Stimulated activated effector memory CD8-positive, alpha-beta T cell treated with anti-CD3 and anti-CD28 coated beads, Interleukin-12 subunit alpha, Interleukin-12 subunit beta, amount 100 ng/mL, for 72 hours (primary cell): ENCODE data around the gene ZNF778.

Experiments used
- ATAC-seq: fragments of 150-1000 bp; cut with Tn5 transposase; 2 replicates; pipeline ENCODE4 v1.10.0; 2021
- DNase-seq, 2 donors: peaks; one replicate each; pipeline ENCODE4 v3.0.0; 2021 to 2022; ENCODE audit warnings: low spot score in 2 of 2
- H3K27ac Mint-ChIP-seq: one replicate; pipeline ENCODE4 v1.8.0; 2022; ENCODE audit warnings: mild to moderate bottlenecking, mixed read lengths
- H3K36me3 Mint-ChIP-seq: one replicate; pipeline ENCODE4 v1.8.0; 2022; ENCODE audit warnings: mild to moderate bottlenecking, mixed read lengths
- H3K4me1 Mint-ChIP-seq: one replicate; pipeline ENCODE4 v1.8.0; 2022; ENCODE audit warnings: mixed read lengths
- H3K4me3 Mint-ChIP-seq: one replicate; pipeline ENCODE4 v1.8.0; 2022; ENCODE audit warnings: mild to moderate bottlenecking, mixed read lengths
- H3K9me3 Mint-ChIP-seq: one replicate; pipeline ENCODE4 v1.8.0; 2022; ENCODE audit warnings: mixed read lengths

The ZNF778 gene

DNA sequence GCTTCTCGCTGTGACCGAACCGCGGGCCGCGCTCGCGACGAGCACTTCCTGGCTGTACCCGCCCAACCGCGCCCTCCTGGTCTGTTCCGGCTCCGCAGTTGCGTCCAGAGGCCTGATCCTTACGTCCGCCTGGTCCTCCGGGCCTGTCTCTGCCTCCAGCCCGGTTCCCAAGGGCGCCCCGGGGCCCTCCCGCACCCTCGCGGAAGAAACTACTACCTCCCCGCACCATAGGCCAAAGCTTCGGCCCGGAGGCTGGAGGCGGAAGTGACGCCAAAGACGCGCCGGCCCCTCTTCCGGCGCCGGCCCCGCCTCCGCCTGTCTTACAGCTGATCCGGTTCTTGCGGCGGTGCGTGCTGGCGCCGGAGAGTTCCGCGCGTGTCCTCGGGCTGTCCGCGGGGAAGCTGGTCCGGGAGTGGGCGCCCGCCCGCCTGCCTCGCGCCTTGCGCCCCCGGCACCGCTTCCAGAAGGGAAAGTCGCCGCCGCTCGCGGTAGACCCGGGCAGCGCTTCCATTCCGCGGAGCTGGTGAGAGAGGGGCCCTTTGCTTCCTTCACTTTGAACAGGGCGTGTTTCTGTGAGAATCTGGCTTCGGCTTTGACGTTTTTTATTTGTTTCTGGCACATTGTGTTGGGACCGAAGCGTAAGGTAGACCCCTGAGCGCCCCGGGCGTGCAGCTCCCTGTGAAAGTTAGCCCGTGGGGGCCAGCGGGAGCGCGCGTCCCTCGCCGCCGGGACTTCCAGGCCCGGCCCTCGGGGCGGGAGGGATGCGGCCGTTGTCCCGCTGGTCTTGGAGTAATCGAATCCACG is at the start of gene ZNF778:
Gene ZNF778, plus strand, starts transcription at position 316 of the 804 bp plus-strand sequence. CDS start 3,425 bp downstream, outside the sequence.
- Mint-ChIP-seq H3K9me3 (no peaks in the 10 kb centered on the region), H3K4me1 (peaks cover 27% of the 10 kb centered on the region), H3K4me3 (peak within 1 kb of the TSS; percentile 90), H3K27ac (peak within 1 kb of the TSS; percentile 70), H3K36me3 (peaks cover 21% of the 10 kb centered on the region)
- peak; percentile 93 for ATAC-seq
- peak; percentile 68 to 87 for DNase-seq

DNA sequence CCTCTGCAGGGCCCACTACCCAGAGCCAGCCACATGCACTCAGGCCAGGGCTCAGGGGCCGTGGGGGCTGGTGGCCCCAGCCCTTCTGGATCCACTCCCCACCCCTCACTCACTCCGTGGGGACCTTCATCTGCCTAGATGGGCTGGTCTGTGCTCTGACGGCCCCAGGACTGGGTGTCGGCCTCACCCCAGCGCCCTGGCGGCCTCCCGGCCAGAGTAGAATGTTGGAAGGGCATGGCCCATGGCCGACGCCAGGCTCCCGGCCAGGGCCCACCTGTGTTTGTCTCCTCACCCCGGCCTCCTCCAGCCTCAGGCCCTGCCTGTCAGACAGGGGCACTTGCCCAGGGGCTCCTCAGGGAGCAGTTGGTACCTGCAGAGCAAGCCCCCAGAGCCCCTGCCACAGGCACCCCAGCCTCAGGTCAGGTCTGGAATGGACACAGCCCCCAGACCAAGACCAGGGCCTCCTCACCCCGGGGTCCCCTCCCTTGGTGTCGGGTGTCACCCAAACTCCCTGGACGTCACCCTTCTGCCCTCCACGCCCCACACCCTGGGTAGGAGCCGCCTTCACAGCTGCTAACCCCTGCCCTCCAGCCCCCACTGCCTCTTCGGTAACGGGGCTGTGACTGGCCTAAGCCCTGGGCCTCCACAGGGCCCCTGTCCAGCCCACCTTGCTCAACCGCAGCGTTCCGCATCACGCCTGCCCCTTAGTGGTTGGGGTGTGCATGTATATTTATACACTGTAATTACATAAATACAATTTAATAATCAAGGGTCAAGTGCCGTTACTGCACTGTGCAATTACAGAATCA is 48.9 kb upstream of the ZNF778 start:
- DNase-seq: no peak
- ATAC-seq: no peak
- no peaks in the 10 kb centered on the region for H3K9me3 Mint-ChIP-seq
- no peak overlapping the region for H3K27ac Mint-ChIP-seq
- H3K4me1 Mint-ChIP-seq: peaks cover 9% of the 10 kb centered on the region
- H3K4me3 Mint-ChIP-seq: no peak overlapping the region
- H3K36me3 Mint-ChIP-seq: no peaks in the 10 kb centered on the region

DNA sequence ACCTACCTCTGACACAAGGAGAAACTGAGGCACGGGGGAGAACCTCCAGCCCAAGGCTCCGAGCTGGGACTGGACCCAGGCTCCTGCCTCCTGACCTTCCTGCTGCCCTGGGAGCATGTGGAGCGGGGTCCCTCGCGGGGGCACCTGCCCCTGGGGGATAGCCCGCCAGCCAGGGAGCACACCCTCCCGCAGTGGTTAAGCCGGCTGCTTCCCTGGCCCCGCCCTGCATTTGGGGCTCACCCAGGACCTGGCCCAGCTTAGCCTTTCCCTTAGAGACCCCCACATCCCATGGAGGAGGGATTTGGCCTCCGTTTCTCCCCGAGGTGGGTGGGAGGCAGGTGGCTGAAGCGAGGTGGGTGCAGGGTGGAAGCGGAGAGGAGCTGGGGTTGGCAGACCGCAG is 47.7 kb upstream of the ZNF778 start:
- DNase-seq (no peak), ATAC-seq (no peak)
- Mint-ChIP-seq H3K4me1 (peaks cover 9% of the 10 kb centered on the region), H3K4me3 (no peak overlapping the region), H3K36me3 (no peaks in the 10 kb centered on the region), H3K9me3 (no peaks in the 10 kb centered on the region), H3K27ac (no peak overlapping the region)

DNA sequence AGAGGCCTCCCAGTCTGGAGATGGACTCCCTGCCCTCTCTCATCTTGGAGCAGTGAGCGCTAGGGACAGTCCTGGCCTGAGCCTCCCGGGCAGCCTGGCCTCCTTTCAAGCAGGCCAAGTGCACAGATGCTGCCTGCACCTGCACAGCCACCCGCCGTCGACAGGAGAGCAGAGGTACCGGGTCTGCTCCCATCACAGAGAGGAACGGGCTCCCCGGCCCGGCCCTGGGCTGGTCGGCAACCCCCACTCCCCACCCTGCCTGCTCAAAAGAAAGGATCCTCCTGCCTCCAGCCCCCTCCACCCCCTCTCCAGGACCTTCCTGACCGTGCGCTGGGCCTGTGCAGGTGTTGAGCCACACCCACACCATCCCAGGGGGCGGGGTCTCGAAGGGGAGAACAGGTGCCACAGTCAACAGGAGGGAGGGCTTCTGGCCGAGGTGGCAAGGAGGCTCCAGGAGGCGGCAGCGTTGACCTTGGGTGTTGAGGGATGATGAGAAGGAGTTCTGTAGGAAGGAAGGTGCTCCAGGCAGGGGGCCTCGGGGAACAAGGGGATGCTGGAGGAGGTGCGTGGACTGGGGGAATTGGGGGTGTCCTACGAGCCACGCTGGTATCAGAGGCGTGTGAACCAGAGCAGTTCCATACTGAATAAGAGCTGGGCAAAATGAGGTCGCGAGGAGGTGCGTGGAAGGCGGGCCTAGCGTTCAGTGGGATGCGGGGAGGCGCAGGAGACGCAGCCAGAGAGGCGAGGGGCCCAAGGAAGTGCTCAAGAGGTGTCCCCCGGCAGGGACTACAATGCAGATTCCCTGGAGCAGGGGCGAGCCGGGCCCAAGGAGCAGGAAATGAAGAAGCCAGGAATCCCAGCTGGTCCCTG is 46.9 kb upstream of the ZNF778 start:
- ATAC-seq (peak; percentile 1), DNase-seq (peak in 1 of 2 donors; percentile 59)
- Mint-ChIP-seq H3K4me1 (peaks cover 9% of the 10 kb centered on the region), H3K4me3 (peak overlapping the region; percentile 72), H3K27ac (peak overlapping the region; percentile 55), H3K36me3 (no peaks in the 10 kb centered on the region), H3K9me3 (no peaks in the 10 kb centered on the region)

DNA sequence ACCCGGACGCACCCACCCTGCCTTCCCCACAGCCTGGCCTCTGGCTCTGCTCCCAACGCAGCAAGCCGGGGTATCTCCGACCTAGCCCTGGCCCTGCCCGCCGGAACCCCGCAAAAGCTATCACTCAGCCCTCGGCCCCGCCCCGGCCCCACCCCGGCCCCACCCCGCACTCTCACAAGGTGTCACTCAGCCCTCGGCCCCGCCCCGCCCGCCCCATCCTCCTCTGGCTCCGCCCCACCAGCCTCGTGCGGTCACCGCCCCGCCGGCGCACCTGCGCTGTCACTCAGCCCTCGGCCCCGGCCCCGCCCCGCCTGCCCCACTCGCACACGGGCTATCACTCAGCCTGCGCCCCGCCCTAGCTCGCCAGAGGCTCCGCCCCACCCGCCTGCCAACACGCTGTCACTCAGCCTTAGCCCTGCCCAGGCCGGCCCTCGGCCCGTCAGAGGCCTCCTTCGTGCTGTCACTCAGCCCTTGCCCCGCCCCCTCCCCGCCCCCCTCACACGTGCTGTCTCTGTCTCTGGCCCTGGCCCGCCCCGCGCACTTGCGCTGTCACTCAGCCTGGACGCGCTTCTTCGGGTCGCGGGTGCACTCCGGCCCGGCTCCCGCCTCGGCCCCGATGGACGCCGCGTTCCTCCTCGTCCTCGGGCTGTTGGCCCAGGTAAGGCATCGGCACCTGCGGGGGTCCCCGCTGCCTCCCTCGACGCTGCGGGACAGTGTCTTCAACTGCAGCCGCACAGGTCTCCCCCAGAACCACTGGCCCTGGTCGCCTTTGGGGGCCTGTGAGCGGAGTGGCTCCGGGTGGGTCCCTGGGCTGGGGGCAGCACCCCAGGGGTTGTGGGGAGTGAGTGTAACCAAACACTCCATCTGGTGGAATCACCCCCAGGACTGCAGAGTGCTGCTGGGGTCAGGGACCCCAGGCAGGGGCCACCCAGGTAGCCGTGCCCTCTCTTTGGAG is 46.0 kb upstream of the ZNF778 start, which contains the start of gene CDH15:
Gene CDH15, plus strand, starts transcription at position 533 of the 955 bp plus-strand sequence. Its CDS starts 84 bp downstream, at position 617.
- Mint-ChIP-seq H3K27ac (peak within 1 kb of the TSS; percentile 55), H3K36me3 (no peaks in the 10 kb centered on the region), H3K9me3 (no peaks in the 10 kb centered on the region), H3K4me1 (peaks cover 9% of the 10 kb centered on the region), H3K4me3 (peak within 1 kb of the TSS; percentile 72)
- peak; percentile 75 to 88 for DNase-seq
- peak; percentile 90 for ATAC-seq

DNA sequence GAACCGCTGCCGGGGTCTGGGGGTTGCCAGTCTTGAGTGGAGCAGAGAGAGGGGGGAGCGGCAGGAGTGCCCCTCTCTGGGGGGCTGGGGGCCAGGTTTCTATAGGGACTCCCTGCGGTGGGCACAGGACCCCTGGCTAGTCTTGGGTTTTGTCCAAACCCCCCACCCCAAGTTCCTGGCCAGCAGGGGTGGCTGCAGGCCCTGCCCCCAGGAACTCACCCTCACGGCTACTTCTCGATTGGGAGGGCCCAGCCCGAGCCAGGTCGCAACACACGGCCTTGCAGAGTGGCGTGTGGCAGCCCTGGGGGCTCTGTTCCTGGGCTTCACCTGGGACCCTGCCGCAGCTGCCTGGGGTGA is 45.4 kb upstream of the ZNF778 start:
- ATAC-seq: no peak

DNA sequence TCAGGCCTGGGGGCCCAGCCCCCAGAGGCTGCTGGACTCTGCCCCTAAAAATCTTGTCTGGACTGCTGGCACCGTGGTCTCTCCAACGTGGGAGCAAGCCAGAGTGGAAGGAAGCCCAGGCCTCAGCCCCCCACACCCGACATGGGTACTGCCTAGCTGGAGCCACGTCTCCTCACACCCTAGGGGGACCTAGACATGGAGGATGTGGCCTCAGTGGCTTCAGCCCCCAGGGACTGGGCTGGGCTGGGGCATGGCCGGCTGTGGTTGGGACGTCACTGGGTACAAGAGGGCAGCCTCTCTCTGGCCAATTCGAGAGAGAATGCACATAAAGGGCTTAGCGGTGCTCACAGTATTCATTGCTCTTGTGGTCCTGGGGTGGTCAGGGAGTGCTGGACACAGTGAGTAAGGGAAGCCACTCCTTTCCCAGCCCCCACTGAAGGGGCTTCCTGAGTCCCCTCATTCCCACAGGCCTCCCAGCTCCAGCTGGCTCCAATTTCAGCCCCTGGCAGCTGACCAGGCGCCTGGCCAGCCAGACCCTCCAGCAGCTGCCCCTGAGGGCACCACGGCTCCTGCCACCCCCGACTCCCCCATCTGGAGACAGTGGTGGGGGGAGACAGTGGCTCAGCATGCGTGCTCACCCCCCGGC is 44.9 kb upstream of the ZNF778 start:
- no peaks in the 10 kb centered on the region for H3K9me3 Mint-ChIP-seq
- H3K27ac Mint-ChIP-seq: no peak overlapping the region
- no peak for DNase-seq
- H3K4me3 Mint-ChIP-seq: no peak overlapping the region
- no peaks in the 10 kb centered on the region for H3K36me3 Mint-ChIP-seq
- H3K4me1 Mint-ChIP-seq: peaks cover 9% of the 10 kb centered on the region
- no peak for ATAC-seq

More for the DNA sequence above, 45.4 kb upstream of the ZNF778 start:
- Mint-ChIP-seq H3K4me3 (no peak overlapping the region), H3K4me1 (peaks cover 9% of the 10 kb centered on the region), H3K27ac (no peak overlapping the region), H3K9me3 (no peaks in the 10 kb centered on the region), H3K36me3 (no peaks in the 10 kb centered on the region)
- no peak for DNase-seq

DNA sequence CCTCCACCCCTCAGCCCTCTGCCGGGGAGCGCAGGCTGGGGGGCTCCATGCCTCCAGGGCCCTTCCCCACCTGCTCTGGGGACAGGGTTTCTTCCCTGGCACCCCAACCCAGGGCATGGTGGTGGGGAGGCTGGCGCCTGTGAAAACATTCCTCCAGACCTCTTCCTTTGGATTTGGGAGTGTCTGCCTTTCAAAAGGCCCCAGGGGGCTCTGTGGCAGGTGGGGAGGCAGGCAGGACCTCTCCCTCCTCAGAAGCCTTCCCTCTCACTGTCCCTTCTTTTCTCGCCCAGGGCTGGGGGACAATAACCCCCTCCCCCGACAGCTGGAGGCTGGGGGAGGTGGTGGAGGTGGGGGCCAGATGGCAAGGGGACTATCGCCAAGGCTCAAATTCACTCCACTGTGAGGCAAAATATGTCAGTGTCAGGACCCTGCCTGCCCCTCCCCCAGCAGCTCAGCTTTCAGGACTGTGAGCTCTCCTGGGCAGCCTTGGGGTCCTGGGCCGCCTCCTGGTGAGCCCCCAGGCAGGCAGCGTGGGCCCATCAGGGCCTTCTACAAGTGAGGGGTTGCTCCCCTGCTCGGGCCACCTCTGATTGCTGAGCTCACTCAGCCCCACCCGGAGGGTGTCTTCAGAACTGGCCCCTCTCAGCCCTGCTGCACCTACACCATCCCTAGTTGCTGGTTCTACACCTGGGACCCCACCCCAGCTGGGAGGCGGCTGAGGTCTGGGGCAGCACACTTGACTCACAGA is 44.2 kb upstream of the ZNF778 start:
- H3K4me1 Mint-ChIP-seq: peaks cover 9% of the 10 kb centered on the region
- H3K4me3 Mint-ChIP-seq: no peak overlapping the region
- no peaks in the 10 kb centered on the region for H3K9me3 Mint-ChIP-seq
- no peak for ATAC-seq
- H3K36me3 Mint-ChIP-seq: no peaks in the 10 kb centered on the region
- no peak for DNase-seq
- H3K27ac Mint-ChIP-seq: no peak overlapping the region

DNA sequence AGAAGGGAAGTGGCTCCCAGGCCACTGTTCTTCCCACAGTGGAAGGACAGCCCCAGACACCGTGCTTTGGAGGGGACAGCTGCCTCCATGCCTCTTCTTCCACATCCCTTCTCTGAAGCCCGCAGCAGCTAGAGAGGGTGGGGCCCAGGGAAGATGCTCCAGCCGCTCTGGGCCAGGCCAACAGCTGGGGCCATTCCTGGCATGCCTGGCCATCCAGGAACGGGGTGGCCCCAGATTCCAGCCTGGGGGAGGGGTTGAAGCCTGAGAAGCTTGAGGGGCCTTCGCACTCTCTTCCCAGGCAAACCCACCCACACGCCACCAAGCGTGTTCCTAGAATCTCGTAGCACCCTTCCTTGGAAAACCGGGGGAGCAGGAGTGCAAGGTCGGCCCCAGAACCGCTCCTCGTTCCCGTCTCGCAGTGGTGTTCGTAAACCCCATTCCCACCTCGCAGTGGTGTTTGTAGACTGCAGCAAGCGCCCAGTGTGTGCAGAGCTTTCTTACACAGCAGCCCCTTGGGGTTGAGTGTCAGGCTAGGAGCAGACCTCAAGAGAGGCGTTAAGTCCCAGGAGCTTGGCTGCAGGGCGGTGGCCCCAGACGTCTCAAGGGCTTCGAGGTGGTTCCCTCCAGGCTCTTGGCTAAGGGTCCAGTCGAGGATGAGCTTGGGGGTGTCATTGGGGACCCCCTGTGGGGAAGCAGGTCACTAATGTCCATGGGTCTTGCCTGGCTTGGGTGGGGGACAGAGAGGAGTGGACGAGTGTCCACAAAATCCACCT is 43.3 kb upstream of the ZNF778 start:
- H3K36me3 Mint-ChIP-seq: no peaks in the 10 kb centered on the region
- H3K27ac Mint-ChIP-seq: no peak overlapping the region
- no peak for DNase-seq

DNA sequence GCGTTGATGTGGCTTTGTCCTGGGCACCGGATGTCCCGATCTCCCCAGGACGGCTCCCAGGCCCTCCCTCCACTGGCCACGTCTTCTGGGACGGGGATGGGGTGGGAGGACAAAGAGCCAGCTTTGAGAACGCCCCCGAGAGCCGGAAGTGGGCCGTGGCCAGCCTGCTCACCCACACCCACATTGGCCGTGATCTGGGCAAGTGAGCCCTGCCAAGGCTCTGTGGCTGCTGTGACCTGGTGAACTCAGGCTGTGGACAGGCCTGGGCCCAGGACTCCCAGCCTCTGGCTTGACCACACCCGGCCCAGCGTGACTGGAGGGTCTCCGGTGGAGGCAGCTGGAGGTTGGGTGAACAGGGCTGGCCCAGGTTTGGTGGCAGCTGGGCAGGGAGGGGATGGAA is 42.6 kb upstream of the ZNF778 start:
- no peak for DNase-seq
- Mint-ChIP-seq H3K4me3 (no peak overlapping the region), H3K4me1 (peaks cover 9% of the 10 kb centered on the region), H3K36me3 (no peaks in the 10 kb centered on the region), H3K9me3 (no peaks in the 10 kb centered on the region), H3K27ac (no peak overlapping the region)
- ATAC-seq: no peak

More for the DNA sequence above, 43.3 kb upstream of the ZNF778 start:
- H3K4me3 Mint-ChIP-seq: no peak overlapping the region
- H3K9me3 Mint-ChIP-seq: no peaks in the 10 kb centered on the region
- ATAC-seq: no peak
- H3K4me1 Mint-ChIP-seq: peaks cover 9% of the 10 kb centered on the region

DNA sequence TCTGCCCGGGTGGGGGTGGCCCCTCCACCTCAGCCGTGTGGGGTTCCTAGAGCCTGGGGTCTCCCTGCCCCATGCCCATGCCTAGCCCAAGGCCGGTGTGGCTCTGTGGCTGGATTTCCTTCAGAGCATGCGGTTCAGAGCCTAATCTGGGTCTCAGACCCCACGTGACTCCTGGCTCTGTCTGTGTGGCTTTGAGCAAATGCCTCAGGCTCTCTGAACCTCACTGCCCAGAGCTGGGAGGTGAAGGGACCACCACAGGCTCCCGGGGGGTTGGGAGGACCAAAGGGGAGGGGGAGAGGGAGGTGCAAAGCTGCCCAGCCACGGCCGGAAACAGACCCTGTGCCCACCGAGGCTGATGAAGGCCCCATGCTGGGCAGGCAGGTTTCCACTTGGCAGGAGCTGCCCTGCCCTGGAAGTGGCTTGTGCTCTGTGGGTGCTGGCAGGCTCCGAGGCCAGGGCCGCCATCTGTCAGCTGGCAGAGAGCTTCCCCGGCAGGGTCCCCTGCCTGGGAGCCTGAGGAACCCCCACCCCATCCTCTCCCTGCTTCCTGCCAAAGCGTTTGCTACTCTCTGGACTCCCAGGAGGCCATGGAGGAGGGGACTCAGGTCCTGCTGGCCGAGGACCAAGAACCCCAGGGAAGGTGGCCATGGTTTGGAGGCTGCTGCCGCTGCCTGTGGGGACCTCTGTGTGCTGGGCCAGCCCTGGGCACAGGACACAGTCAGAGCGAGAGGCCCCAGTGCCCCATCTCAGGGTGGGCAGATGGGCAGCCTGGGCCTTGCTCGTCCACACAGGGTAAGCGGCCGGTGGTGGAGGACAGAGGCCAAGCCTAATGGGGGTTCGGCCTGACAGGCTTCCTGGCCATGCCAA is 42.0 kb upstream of the ZNF778 start:
- H3K27ac Mint-ChIP-seq: no peak overlapping the region
- no peaks in the 10 kb centered on the region for H3K36me3 Mint-ChIP-seq
- no peaks in the 10 kb centered on the region for H3K9me3 Mint-ChIP-seq
- H3K4me3 Mint-ChIP-seq: no peak overlapping the region
- ATAC-seq (no peak), DNase-seq (no peak)
- H3K4me1 Mint-ChIP-seq: peaks cover 6% of the 10 kb centered on the region

DNA sequence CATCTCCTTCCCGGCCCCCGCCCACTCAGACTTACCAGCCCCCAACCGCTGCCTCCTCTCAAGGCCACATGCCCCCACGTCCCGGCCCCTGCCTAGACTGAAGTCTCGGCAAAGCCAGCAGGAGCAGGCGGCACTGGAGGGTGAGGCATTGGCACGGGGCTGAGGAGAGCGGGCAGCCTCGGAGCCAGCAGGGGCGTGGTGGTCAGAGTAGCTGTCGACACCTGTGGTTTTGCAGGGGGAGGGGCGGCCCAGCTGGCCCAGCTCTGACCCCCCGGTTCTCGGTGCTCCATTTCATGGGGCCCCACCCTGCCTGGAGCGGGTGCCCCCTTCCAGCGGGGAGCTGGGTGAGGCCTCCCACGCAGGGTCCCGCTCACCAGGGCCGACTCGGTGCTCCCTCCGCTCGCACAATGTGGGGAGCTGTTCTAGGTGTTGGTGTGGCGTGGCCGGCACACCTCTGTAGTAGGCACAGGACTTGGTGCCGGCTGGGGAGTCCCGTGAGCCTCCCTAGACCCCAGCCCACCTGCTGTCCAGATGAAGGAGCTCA is 41.3 kb upstream of the ZNF778 start:
- no peaks in the 10 kb centered on the region for H3K4me1 Mint-ChIP-seq
- DNase-seq: no peak
- no peaks in the 10 kb centered on the region for H3K9me3 Mint-ChIP-seq
- no peak overlapping the region for H3K27ac Mint-ChIP-seq
- no peak overlapping the region for H3K4me3 Mint-ChIP-seq
- no peak for ATAC-seq
- H3K36me3 Mint-ChIP-seq: no peaks in the 10 kb centered on the region
